Endodermal cell (in vitro differentiated cells): ENCODE measurements around the gene EXOC3L2. TPM values are rescaled to one million over a fixed set of nuclear protein-coding genes. Genes with fewer than 3 reads are reported as not detected.
A peak's percentile ranks its signal among the peaks of the same experiment; 100 is the strongest.

Source experiments
- DNase-seq: peaks from one replicate; pipeline ENCODE4 v3.0.0-alpha.2; 2017
- H3K27ac ChIP-seq: 2 replicates; pipeline ENCODE4 v1.5.1; 2013; ENCODE audit warnings: mild to moderate bottlenecking, low read depth, low read length, moderate library complexity
- H3K27me3 ChIP-seq: 2 replicates; pipeline ENCODE4 v1.6.1; 2013; ENCODE audit warnings: mild to moderate bottlenecking, low read length, moderate library complexity; ENCODE audit not compliant: insufficient read depth, control insufficient read depth, poor library complexity, severe bottlenecking
- H3K36me3 ChIP-seq: 2 replicates; pipeline ENCODE4 v1.7.0; 2013; ENCODE audit warnings: mild to moderate bottlenecking, low read length, moderate library complexity; ENCODE audit not compliant: control insufficient read depth, insufficient read depth
- H3K4me1 ChIP-seq: one replicate; pipeline ENCODE4 v1.7.0; 2013; ENCODE audit warnings: low read length; ENCODE audit not compliant: control insufficient read depth, insufficient read depth
- H3K4me3 ChIP-seq: 2 replicates; pipeline ENCODE4 v1.5.1; 2013; ENCODE audit warnings: mild to moderate bottlenecking, low read length, moderate library complexity
- H3K9ac ChIP-seq: 2 replicates; pipeline ENCODE4 v1.6.1; 2013; ENCODE audit warnings: mild to moderate bottlenecking, low read length, moderate library complexity; ENCODE audit not compliant: poor library complexity, severe bottlenecking; ENCODE audit errors: extremely low read depth
- H3K9me3 ChIP-seq: 2 replicates; pipeline ENCODE4 v1.6.1; 2013; ENCODE audit warnings: mild to moderate bottlenecking, low read length, moderate library complexity; ENCODE audit not compliant: control insufficient read depth
- H3K27ac Mint-ChIP-seq: 2 replicates; pipeline ENCODE4 v1.8.0; 2020; ENCODE audit warnings: mixed read lengths
- H3K27me3 Mint-ChIP-seq: 2 replicates; pipeline ENCODE4 v1.8.0; 2021; ENCODE audit warnings: mild to moderate bottlenecking, mixed read lengths; ENCODE audit not compliant: insufficient read depth
- H3K36me3 Mint-ChIP-seq: 2 replicates; pipeline ENCODE4 v1.8.0; 2020; ENCODE audit warnings: low read depth, mixed read lengths
- H3K4me1 Mint-ChIP-seq: 2 replicates; pipeline ENCODE4 v1.8.0; 2020; ENCODE audit warnings: mixed read lengths
- H3K4me3 Mint-ChIP-seq: 2 replicates; pipeline ENCODE4 v1.8.0; 2020; ENCODE audit warnings: mild to moderate bottlenecking, moderate library complexity, mixed read lengths
- H3K9me3 Mint-ChIP-seq: 2 replicates; pipeline ENCODE4 v1.8.0; 2020; ENCODE audit warnings: mild to moderate bottlenecking, mixed read lengths
- WGBS, 2 experiments: methylation state at CpG; one replicate each; pipeline versions ENCODE4 v1.1.5 to v1.1.7; 2013; ENCODE audit warnings: missing lambda C conversion rate in 2 of 2, mixed read lengths in 1 of 2; ENCODE audit not compliant: insufficient coverage in 1 of 2, insufficient read length in 1 of 2; 5-methylcytosine and 5-hydroxymethylcytosine counted together
- total RNA-seq, 2 donors: library from RNA; stranded (reverse); fragmentation: NEBNext Ultra II Directional in 1 of 2; extraction: Animal tissue kit (Norgen Biotek cat#: 25700) in 1 of 2; gene quantifications; 2 replicates in 1 of 2; 3 replicates in 1 of 2; pipeline ENCODE4 v1.2.1, GENCODE V29; 2021
- TF ChIP-seq, protein P1 (sequence below): fragments of 200-600 bp; sonication (generic); conservative IDR thresholded peaks from 2 replicates; pipeline ENCODE4 v1.5.0; 2021; ENCODE audit warnings: antibody characterized with exemption, mild to moderate bottlenecking

EXOC3L2 gene
- total RNA-seq, 2 donors from 2014 or later: 0.11 TPM; not detected in 1

DNA sequence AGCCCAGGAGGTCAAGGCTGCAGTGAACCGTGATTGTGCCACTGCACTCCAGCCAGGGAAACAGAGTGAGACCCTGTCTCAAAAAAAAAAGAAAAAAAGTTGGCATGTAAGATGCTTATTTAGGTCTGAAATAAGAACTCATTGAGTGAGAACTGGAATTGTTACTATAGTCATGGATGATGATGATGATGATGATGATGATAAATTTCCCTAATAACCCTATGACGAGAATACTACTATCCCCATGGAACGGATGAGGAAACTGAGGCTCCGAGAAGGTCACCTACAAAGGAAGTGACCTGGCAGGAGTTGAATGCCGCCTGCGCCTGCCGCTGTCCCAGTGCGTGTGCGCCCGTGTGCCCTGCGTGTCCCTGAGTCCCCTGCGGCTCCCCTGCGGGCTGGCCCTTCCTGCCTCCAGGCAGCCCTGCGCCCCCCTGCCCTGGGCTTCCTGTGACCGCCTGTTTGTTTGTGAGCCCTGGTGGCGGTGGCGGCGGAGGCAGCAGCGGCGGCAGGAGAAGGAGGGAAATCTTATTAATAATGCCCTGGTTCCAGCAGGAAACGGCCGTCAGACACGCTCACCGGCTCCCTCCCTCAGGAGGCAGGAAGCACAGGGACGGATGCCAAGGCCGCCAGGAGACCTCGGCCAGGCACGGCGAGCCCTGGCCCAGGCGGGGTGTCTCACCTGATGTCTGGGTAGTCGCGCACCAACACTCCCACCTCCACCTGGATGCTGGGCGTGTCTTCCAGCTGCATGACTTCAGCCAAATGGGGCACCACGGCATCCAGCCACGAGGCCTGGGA lies 29.6 kb downstream of the EXOC3L2 start:
- Histone ChIP-seq H3K27ac (no peak overlapping the region), H3K9ac (no peak overlapping the region), H3K4me3 (no peak overlapping the region), H3K4me1 (no peaks in the 10 kb centered on the region), H3K36me3 (no peaks in the 10 kb centered on the region), H3K27me3 (peaks cover 22% of the 10 kb centered on the region), H3K9me3 (no peaks in the 10 kb centered on the region)
- DNase-seq: peak; percentile 85
- Mint-ChIP-seq H3K9me3 (no peaks in the 10 kb centered on the region), H3K27ac (no peak overlapping the region), H3K36me3 (no peaks in the 10 kb centered on the region), H3K4me3 (peak overlapping the region; percentile 60), H3K4me1 (peaks cover 2% of the 10 kb centered on the region), H3K27me3 (peaks cover 70% of the 10 kb centered on the region)
- WGBS, 2 experiments: 55 to 70% methylated on average over 22 to 35 of the region's 35 CpGs
- TF ChIP-seq, protein P1, sequence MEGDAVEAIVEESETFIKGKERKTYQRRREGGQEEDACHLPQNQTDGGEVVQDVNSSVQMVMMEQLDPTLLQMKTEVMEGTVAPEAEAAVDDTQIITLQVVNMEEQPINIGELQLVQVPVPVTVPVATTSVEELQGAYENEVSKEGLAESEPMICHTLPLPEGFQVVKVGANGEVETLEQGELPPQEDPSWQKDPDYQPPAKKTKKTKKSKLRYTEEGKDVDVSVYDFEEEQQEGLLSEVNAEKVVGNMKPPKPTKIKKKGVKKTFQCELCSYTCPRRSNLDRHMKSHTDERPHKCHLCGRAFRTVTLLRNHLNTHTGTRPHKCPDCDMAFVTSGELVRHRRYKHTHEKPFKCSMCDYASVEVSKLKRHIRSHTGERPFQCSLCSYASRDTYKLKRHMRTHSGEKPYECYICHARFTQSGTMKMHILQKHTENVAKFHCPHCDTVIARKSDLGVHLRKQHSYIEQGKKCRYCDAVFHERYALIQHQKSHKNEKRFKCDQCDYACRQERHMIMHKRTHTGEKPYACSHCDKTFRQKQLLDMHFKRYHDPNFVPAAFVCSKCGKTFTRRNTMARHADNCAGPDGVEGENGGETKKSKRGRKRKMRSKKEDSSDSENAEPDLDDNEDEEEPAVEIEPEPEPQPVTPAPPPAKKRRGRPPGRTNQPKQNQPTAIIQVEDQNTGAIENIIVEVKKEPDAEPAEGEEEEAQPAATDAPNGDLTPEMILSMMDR: peak; percentile 30

DNA sequence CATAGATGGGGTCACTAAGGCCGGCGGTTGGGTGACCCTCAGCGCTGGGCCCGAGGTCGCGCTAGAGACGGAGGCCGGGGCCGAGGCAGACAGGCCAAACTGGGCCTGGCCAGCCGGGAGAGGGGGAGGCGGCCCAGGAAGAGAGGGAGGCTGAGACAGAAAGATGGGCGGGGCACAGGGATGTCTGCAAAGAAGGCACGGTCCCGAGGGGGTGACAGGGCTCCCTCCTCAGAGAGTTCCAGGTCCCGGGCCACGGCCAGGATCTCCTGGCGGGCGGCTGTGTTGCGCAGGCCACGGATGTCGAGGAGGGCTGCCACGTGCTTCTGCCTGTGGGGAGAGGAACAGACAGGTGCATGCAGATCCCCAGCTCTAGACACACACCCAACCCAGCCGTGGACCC lies 32.2 kb downstream of the EXOC3L2 start:
- Histone ChIP-seq H3K4me1 (no peaks in the 10 kb centered on the region), H3K9me3 (no peaks in the 10 kb centered on the region), H3K36me3 (no peaks in the 10 kb centered on the region), H3K27me3 (peaks cover 22% of the 10 kb centered on the region), H3K4me3 (no peak overlapping the region), H3K27ac (no peak overlapping the region), H3K9ac (no peak overlapping the region)
- WGBS, 2 experiments: 90 to 91% methylated on average over 10 to 23 of the region's 23 CpGs
- Mint-ChIP-seq H3K4me3 (no peak overlapping the region), H3K27me3 (peaks cover 51% of the 10 kb centered on the region), H3K36me3 (no peaks in the 10 kb centered on the region), H3K4me1 (peaks cover 2% of the 10 kb centered on the region), H3K9me3 (no peaks in the 10 kb centered on the region), H3K27ac (no peak overlapping the region)
- DNase-seq: no peak
- TF ChIP-seq, protein P1: no peak

DNA sequence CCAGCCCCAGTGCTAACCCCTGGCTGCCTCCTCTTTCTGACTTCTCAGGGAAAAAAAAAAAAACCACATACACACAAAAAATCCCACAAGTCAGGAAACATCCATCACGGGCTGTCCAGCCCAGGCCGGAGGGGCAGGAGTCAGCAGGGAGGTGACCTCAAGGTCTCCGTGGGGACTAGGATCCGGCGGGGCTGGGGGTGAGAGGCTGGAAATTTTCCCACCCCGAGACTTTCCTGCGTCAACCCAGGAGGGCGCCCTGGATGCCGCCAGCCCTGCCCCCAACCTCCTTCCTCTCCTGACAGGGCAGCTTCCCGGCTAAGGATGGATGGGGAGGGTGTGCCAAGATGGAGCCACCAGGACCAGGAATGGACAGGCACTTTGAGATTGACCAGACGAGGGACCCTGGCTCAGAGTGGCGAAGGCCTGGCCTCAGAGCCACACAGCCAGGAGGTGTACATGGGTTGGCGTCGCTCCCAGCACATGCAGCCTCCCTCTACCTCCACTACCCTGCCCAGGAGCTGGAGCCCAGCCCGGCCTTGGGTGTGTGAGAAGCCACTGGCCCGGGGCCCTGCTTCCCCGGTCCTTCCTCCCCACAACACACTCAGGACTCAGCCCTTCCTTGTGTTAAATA lies 33.3 kb downstream of the EXOC3L2 start:
- no peaks in the 10 kb centered on the region for H3K36me3 Mint-ChIP-seq
- H3K36me3 ChIP-seq: no peaks in the 10 kb centered on the region
- H3K9me3 Mint-ChIP-seq: no peaks in the 10 kb centered on the region
- peaks cover 11% of the 10 kb centered on the region for H3K27me3 ChIP-seq
- H3K4me3 Mint-ChIP-seq: no peak overlapping the region
- no peak overlapping the region for H3K9ac ChIP-seq
- DNase-seq: no peak
- H3K4me1 ChIP-seq: no peaks in the 10 kb centered on the region
- peaks cover 2% of the 10 kb centered on the region for H3K4me1 Mint-ChIP-seq
- no peaks in the 10 kb centered on the region for H3K9me3 ChIP-seq
- H3K4me3 ChIP-seq: no peak overlapping the region
- WGBS, 2 experiments: 74 to 85% methylated on average over 10 to 16 of the region's 17 CpGs
- no peak overlapping the region for H3K27ac Mint-ChIP-seq
- TF ChIP-seq, protein P1: no peak
- peaks cover 39% of the 10 kb centered on the region for H3K27me3 Mint-ChIP-seq
- H3K27ac ChIP-seq: no peak overlapping the region
